Suprapubic skin (tissue), 4 donors: ENCODE results near the gene ADGRA1. TPM values are rescaled to one million over a fixed set of nuclear protein-coding genes. Genes with fewer than 3 reads are reported as not detected.

ENCODE experiments used
- DNase-seq, 2 donors: peaks; one replicate each; pipeline ENCODE4 v3.0.0-alpha.2; 2019; ENCODE audit warnings: low spot score in 2 of 2
- H3K27ac ChIP-seq: fragments of 200-600 bp; sonication (generic); one replicate; pipeline ENCODE4 v1.5.1; 2019
- H3K27me3 ChIP-seq: fragments of 200-600 bp; sonication (generic); one replicate; pipeline ENCODE4 v1.5.1; 2019
- H3K36me3 ChIP-seq: fragments of 200-600 bp; sonication (generic); one replicate; pipeline ENCODE4 v1.5.1; 2019
- H3K4me1 ChIP-seq: fragments of 200-600 bp; sonication (generic); one replicate; pipeline ENCODE4 v1.5.1; 2019
- H3K4me3 ChIP-seq: fragments of 200-600 bp; sonication (generic); one replicate; pipeline ENCODE4 v1.5.1; 2019; ENCODE audit warnings: mild to moderate bottlenecking
- H3K9me3 ChIP-seq: fragments of 200-600 bp; sonication (generic); one replicate; pipeline ENCODE4 v1.5.1; 2019
- CTCF ChIP-seq, 2 donors: fragments of 200-600 bp in 1 of 2; fragments of 450-650 bp in 1 of 2; sonication (generic) in 1 of 2; IDR thresholded peaks; one replicate each; pipeline ENCODE4 v1.5.1; 2016 to 2019; ENCODE audit warnings: antibody characterized with exemption in 2 of 2, mild to moderate bottlenecking in 1 of 2, moderate library complexity in 1 of 2
- EP300 ChIP-seq: sonication (generic); formaldehyde crosslinking; IDR thresholded peaks from one replicate; pipeline ENCODE4 v1.6.1; 2017; ENCODE audit warnings: antibody characterized with exemption
- POLR2A ChIP-seq, 2 donors: fragments of 450-650 bp; IDR thresholded peaks; one replicate each; pipeline ENCODE4 v1.6.1; 2017; ENCODE audit warnings: antibody characterized with exemption in 2 of 2, mild to moderate bottlenecking in 2 of 2, moderate library complexity in 2 of 2
- POLR2AphosphoS5 ChIP-seq, 3 donors: sonication (generic); formaldehyde crosslinking; IDR thresholded peaks; one replicate each; pipeline ENCODE4 v1.6.1; 2017; ENCODE audit warnings: antibody characterized with exemption in 3 of 3
- WGBS: methylation state at CpG from one replicate; pipeline ENCODE4 v1.1.5; 2018; 5-methylcytosine and 5-hydroxymethylcytosine counted together
- total RNA-seq, 4 donors: library from RNA; depleted of rRNA; stranded (reverse); fragments of >200 nt; gene quantifications; one replicate each; pipeline ENCODE4 v1.1.0, GENCODE V29; 2016

The ADGRA1 gene
- total RNA-seq, 4 donors from 2014 or later = not detected

- no peaks in the 10 kb centered on the region for H3K9me3 ChIP-seq
- TF ChIP-seq EP300 = no peak
- TF ChIP-seq POLR2AphosphoS5 (IDR thresholded peaks at IDR 0.05) = no peak
- no peak for TF ChIP-seq CTCF (IDR thresholded peaks at IDR 0.05)
- TF ChIP-seq POLR2A (IDR thresholded peaks at IDR 0.05) = no peak
- H3K27me3 ChIP-seq = peaks cover 50% of the 10 kb centered on the region
- H3K4me3 ChIP-seq = no peak overlapping the region
- H3K36me3 ChIP-seq = no peaks in the 10 kb centered on the region
- WGBS = 74% methylated on average over 19 of the region's 36 CpGs
- H3K27ac ChIP-seq = no peak overlapping the region
- no peaks in the 10 kb centered on the region for H3K4me1 ChIP-seq
- DNase-seq = peak in 1 of 2 donors; percentile 55
These were observed 39.8 kb downstream of the ADGRA1 start for GRCh38 chr10:133127291-133128125.

GRCh38 chr10:133128126-133129070, 40.7 kb downstream of the ADGRA1 start:
- 91% methylated on average over 14 of the region's 83 CpGs for WGBS
- Histone ChIP-seq H3K4me3 (no peak overlapping the region), H3K36me3 (no peaks in the 10 kb centered on the region), H3K4me1 (no peaks in the 10 kb centered on the region), H3K27me3 (peaks cover 41% of the 10 kb centered on the region), H3K9me3 (no peaks in the 10 kb centered on the region), H3K27ac (no peak overlapping the region)
- TF ChIP-seq POLR2A (IDR thresholded peaks at IDR 0.05) (no peak), CTCF (IDR thresholded peaks at IDR 0.05) (no peak), EP300 (no peak), POLR2AphosphoS5 (IDR thresholded peaks at IDR 0.05) (no peak)
- DNase-seq = peak in 1 of 2 donors; percentile 48

- WGBS = 79% methylated on average over 19 of the region's 39 CpGs
- Histone ChIP-seq H3K4me1 (no peaks in the 10 kb centered on the region), H3K27ac (no peak overlapping the region), H3K4me3 (no peak overlapping the region), H3K27me3 (peaks cover 33% of the 10 kb centered on the region), H3K36me3 (no peaks in the 10 kb centered on the region), H3K9me3 (no peaks in the 10 kb centered on the region)
- peak in 1 of 2 donors; percentile 47 for DNase-seq
- TF ChIP-seq EP300 = no peak
- TF ChIP-seq CTCF (IDR thresholded peaks at IDR 0.05) = no peak
- no peak for TF ChIP-seq POLR2A (IDR thresholded peaks at IDR 0.05)
These were observed 41.5 kb downstream of the ADGRA1 start for GRCh38 chr10:133129071-133129858.

GRCh38 chr10:133129859-133130495, 42.3 kb downstream of the ADGRA1 start:
- no peak overlapping the region for H3K27ac ChIP-seq
- H3K27me3 ChIP-seq = peaks cover 26% of the 10 kb centered on the region
- H3K36me3 ChIP-seq = no peaks in the 10 kb centered on the region
- WGBS = 38% methylated on average over 6 of the region's 20 CpGs
- no peak overlapping the region for H3K4me3 ChIP-seq
- TF ChIP-seq POLR2AphosphoS5 (IDR thresholded peaks at IDR 0.05) = no peak
- TF ChIP-seq EP300 = no peak
- no peak for TF ChIP-seq CTCF (IDR thresholded peaks at IDR 0.05)
- no peak for TF ChIP-seq POLR2A (IDR thresholded peaks at IDR 0.05)
- H3K9me3 ChIP-seq = no peaks in the 10 kb centered on the region
- no peaks in the 10 kb centered on the region for H3K4me1 ChIP-seq
- peak in 1 of 2 donors; percentile 49 for DNase-seq
